Measurements from ENCODE around the gene GCG.

Gene GCG

DNA sequence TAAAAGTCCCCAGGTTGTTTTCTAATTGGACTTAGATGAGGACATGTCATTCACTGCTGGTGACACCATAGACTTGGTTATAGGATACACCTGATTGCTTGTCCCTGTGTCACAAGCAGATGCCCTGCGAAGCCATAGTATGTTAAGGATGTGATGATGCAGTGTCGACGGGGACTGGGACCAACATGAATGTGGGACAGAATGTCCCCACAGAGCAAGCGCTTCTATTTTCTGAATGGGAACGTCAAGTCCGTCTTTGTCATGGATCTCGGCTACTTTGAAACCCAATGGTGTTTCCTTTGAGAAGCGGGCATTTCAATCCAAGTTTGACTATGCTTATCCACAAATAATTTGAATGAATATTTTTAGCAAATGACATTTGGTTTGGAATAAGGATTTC lies 2.1 kb downstream of the GCG start:
- no peak for DNase-seq (ENCODE audit: low read depth in 2 of 2)

DNA sequence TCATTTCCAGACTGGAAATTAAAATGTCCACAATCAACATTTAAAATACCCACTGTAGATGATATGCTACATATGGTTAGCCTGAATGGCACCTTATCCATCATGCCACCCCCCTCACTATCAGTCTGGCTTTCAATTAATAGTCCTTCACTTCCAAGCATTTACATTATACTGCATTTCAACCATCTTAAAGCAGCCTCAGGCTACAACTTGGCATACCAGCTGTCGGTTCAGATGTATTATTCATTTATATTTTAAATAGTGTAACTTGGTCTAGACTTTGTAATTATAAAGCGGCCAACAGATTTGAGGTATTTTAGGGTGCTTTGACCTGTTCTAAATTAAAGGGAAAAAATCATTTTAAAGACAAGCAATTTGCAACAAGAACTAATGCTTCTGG lies 2.6 kb downstream of the GCG start:
- no peak for DNase-seq (ENCODE audit: low read depth in 2 of 2)

DNA sequence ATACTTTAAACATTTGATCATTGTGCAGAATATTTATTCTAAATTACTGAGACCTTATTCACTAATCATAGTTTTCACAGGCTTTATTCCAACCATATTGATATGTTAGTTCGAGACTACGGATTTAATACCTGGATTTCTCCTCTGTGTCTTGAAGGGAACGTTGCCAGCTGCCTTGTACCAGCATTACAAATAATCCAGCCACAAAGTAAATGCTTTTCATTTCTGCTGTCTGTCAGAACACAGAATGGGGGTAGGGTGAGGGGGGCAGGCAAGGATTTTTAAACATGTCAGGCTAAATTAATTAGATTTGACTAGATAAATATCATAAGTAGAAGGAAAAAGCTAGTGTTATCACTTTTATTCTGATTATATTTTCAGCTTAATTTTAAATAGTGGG lies 3.1 kb downstream of the GCG start:
- no peak for DNase-seq (ENCODE audit: low read depth in 2 of 2)

DNA sequence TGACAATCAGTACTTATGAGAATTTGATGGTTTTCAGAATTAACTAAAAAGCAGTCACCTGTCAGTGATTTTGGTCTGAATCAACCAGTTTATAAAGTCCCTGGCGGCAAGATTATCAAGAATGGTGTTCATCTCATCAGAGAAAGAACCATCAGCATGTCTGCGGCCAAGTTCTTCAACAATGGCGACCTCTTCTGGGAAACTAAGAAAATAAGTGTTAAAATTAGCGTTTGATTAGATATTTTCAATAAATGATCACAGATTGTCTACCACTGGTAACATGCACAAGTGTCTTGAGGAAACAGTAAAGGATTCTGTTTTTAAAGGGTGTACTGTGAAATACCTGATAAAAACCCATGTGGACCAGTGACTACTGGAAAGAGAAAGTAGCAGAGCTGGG lies 8.1 kb downstream of the GCG start:
- no peak for DNase-seq (ENCODE audit: low read depth in 2 of 2)

DNA sequence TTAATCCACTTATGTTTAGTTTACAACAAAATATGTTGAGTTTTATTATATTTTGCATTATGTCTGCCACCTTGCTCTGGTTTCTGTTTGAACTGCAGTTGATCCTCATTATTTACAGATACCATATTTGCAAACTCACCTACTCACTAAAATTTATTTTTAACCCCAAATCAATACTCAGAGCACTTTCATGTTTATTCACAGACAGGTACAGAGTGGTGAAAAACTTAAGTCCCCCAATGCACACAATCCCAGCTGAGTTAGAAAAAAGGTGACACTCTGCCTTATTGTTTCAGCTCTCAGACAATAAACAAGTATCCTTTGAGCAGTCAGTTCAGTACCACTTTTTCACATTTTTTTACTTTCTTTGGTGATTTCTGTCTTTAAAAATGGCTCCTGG lies 13.7 kb downstream of the GCG start:
- no peak for DNase-seq (ENCODE audit: low read depth in 2 of 2)

DNA sequence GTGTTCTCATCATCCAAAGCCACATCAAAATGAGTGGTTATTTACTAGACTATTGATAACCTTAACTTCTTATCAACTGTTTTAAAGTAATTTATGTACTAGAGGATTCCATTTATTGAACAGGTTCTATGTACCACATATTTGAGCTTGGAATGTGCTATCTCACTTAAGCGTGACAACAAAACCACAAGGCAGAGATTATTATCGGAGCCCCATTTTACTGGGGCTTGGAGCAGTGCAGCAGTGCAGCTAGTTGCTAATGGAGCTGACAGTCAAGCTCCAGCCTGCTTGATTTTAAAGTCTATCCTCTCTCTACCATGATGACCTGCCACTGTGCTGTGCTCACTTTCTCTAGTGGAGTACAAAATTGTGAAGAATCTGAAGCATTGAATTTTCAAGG lies 24.6 kb downstream of the GCG start:
- no peak for DNase-seq (ENCODE audit: low read depth in 2 of 2)

DNA sequence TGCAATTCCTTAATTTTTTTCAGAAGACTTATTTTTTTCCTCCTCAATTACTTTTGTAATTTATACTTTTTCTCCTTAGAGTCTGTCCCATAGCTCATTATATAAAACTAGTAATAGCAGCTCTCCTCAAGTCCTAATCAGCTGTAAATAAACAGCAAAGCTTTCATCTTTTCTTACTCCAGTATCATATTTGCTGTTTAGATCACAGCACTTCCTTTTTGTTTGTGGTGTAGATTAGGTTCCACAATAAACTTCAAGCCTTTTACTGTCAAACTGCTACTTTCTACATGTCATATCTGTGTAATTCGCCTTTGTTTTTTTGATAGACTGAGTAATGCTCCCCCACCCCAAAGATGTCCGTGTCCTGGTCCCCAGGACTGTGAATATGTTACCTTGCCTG lies 25.5 kb downstream of the GCG start:
- DNase-seq (ENCODE audit: low read depth in 2 of 2) = no peak

DNA sequence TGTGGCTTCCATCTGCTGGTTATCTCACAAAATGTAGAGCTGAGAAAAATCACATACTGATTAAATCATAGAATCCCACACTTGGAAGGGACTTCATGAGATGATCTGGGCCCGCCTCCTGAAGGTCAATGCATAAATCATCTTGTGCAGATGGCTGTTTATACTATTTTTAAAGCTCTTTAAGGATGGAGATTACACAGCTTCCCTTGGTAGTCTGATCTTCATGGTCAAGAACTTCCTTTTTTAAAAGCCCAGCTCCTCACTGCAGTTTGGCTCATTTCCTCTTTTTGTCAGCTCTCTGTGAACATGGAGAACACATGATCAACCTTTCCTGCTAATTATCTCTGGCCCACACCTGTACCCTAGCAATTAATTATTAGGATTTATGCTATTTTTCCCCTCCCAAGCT lies 25.9 kb downstream of the GCG start:
- DNase-seq (ENCODE audit: low read depth in 2 of 2) = no peak

DNA sequence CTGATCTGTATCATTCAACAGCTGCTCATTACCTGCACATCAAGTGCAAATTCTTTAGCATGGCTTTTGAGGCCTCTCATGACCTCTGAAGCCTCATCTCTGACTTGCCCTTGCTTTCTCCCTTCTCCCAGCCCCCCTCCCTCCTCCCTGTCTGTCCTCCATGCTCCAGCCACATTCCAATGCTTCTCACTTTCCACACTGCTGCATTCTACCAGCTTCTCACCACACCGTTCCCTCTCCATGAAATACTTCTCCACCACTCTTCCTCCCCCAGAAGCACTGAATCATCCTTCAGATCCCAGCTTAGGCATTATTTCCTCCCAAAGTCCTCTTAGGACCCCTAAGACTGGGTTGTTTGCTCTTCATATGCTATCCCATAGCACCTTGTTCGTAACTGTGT lies 26.9 kb downstream of the GCG start:
- no peak for DNase-seq (ENCODE audit: low read depth in 2 of 2)

DNA sequence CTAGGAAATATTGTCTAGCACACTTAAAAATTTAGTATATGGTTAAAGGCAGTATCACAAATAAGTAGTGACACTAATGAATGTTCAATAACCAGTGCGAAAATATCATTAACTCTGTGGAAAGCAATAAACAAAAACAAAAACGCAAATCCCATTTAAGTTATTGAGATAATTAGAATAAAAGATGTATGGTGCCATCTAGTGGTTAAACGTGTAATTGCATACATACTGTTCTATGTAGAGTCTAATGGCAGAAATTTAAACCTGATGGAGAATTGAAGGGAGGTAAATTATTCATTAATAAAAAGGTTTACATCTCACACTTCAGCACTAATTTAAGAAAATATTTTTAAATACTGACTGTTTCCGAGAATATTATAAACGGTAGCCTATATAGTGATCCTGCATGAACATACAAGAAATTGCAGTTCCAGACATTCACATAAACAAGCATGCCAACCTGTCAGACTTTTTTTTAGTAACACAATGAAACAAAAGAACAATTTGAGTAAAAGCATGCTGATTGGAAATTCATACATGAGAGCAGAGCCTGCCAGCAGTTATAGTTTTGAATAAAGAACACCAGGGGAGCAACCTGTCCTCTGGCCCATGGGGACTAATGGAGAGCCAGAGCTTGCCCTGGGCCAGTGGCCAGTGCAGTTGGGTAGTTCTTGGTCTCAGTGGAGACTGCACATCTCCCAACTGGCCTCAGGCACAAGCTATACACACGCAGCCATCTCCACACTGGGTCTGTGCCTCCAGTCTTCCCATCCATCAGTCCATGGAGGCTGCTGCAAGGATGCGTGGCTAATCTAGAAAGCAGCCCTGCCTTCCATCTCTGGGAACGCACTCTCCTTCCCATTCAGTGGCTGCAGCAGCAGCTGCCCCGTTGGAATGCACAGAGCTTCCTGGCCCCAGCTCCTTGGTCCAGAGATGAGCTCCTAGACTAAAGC lies 28.0 kb downstream of the GCG start:
- DNase-seq (ENCODE audit: low read depth in 2 of 2) = no peak

DNA sequence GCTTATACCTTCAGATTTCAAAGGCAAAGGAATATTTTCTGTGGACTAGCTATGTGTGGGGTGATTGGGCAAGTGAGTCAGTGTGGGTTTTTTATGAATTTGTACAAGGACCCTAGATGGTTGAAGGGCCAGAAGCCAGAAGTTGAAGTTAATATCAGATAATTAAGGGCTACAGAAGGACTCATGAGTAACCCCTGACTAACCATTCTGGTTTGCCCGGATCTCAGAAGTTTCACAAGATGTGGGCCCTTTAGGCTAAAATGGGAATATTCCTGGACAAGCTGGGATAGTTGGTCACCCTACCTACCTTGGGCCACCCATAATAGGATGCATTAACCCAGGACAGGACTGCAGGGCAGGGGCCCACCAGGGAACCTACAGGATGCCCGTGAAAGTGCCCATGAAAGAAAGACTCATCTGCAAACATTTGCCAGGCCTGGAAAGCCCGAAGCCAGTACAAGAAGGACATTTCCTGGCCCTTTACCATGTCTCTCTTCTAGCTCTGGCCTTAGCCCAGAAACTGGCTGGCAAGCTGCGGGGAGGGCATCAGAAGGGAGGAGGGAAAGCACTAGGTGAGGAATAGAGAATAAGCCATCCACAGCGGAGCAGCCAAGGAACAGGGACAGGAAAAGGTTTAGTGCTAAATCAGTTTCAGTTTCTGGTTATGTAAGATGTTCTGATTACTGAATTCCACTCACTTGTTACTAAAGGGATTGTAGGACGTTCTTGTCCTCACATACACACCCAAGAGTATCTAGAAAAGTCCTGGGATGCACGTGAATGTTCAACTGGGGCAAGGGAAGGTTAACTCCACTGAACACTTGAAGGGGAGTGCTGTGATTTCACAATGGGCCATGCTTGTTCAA lies 33.6 kb downstream of the GCG start:
- DNase-seq (ENCODE audit: low read depth in 2 of 2) = no peak

DNA sequence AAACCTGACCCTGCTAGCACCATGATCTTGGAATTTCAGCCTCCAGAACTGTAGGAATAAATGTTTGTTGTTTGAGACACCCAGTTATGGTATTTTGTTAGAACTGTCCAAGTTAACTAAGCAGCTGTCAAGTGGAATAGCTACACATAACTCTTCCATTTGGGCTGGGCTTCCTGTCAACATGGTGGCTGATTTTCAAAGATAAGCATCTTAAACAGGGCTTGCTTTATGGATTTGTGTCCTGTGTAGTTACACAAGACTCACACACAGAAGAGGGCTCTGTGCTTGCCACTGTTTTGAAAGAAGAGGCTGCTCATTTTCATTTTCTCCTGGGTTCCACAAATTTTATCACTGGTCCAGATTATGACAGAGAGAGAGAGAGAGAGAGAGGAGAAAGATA lies 35.7 kb downstream of the GCG start:
- DNase-seq (ENCODE audit: low read depth in 2 of 2) = no peak

DNA sequence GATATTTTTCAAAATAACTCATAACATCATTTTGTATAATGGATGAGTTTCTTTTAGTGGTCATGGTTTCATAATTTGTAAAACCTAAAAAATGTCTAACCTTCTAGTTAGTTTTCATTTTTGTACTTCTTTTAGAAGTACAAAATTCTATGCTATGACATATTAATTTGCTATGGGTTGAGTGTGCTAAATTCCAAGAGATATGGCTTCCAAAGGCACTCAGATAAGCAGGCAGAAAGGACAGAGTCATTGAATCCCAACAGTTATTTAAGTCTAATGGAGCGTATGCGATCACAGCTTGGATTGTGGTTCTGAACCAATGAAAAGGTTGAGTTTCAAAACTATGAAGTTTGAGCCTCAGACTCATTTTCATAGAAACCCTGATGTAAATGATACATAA lies 37.0 kb downstream of the GCG start:
- DNase-seq (ENCODE audit: low read depth in 2 of 2) = no peak

DNA sequence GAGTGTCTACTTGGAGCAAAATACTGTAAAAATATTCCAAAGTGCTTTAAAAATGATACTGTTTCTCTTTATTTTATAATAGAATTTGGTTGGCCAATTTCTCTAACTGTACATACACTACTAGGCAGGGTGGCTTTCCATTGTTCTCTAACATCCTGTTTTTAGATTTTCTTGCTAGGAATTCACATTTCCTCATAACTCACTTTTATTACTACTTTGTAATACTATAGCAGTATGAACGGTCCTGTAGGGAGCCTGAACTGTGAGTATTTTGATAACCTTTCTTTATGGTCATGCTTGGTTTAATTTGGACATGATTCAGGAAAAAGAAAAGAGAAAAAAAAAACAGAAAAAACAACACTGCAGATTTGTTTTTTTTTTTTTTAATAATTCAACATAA lies 37.8 kb downstream of the GCG start:
- no peak for DNase-seq (ENCODE audit: low read depth in 2 of 2)

DNA sequence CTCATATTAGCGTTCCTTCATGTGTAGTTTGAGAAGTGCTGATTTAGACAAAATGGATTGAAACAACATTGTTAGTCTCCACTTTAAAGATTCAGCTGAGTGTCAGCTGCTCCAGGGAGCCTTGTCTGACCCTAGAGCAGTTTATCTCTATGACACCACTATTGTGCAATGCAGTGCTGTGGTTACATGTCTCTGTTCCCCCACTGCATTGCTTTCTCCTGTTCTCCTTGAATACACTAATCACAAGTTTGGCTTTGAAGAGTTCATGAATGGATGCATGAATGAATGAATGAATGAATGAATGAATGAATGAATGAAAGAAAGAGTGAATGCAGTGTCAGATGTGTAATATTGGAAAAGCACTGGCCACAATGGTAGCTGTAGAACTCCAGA lies 38.3 kb downstream of the GCG start:
- DNase-seq (ENCODE audit: low read depth in 2 of 2) = no peak

DNA sequence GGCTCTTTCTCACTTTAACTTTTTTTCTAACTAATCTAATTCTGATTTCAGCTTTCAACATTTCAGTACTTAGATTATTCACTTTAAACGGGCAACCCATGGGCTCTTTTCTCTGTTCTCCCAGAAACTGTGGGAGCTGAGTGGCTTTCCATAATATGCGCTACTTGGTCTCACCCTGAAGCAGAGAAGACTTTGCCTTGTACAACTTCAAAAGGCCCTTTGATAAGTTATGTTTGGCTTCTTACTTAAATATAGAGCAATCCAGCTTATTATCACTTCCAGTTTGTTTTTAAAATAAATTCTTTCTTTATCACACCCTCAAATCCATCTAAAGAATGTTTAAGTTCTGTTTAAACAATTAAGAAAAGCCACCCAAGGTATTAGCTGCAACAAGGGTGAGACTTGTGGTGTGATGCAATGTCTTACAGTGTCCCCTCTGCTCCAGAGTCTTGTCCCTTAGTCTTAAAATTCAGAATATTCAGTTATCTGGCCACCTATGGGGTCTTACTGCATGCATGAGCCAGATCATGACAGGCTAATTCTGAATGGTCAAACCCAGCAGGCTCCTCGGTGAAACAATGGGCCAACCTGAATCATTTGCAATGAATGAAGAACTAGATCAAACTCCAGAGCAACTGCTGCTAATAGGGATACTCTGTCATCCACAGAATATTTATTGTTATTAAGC lies 38.8 kb downstream of the GCG start:
- no peak for DNase-seq (ENCODE audit: low read depth in 2 of 2)

DNA sequence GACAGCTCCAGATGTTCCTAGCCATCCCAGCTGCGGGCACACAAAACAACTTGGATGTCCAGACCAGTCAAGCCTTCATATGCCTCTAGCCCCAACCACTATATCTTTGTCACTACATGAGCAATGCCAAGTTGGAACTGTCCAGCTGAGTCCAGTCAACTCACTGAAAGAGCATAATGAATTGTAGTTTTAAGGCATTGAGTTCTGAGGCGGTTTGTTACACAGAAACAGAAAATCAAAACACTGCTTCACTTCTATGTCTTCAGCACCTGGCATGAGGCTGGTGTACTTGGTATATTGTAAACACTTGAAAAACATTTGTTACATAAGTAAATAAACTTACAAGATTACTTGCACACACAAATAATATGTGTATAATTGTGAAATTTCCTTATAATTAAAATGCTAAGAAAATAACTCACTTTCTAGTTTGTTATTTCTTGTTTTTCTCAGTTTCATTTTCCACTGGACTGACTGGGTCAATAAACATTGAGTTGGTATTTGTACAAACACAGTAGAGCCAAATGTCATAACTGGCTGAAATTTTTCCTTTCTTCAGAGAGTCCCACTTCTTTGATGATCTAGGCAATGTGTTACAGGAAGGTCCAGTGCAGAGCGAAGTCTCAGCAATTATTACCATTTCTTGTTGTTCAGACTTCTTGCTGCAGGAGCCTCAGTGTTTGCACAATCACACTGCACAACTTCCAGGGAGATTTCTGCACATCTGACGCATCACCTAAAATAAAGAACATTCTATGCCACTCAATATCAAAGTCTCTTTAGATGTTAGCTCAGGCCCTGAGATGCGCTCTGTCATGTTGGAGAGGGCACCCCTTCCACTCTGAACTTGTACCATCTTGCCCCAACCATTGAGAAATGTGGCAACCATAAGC lies 39.8 kb downstream of the GCG start:
- no peak for DNase-seq (ENCODE audit: low read depth in 2 of 2)

DNA sequence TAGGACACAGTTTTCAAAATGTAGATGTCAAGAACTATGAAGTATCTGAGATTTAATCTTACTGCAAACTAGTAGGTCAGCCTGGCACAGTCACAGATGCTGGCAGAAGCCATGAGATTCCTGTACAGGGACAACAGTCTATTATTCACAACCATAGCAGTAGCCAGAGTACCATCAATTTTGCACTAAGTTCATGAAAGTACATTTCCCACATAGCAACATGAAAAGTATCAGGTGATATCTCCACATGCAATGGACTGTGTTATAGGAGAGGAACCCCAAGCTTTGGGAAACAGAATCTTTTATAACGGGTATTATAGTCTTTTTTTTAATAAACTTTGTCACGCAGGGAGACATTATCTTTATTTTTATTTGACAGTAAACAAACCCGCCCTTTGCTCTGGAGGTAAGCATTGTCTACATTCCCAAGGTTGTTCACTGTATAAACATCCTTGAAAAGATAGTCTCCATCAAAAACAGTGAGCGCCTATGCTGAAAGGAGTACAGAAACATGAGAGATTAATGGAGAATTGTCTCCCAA lies 44.6 kb downstream of the GCG start:
- no peak for DNase-seq (ENCODE audit: low read depth in 2 of 2)

DNA sequence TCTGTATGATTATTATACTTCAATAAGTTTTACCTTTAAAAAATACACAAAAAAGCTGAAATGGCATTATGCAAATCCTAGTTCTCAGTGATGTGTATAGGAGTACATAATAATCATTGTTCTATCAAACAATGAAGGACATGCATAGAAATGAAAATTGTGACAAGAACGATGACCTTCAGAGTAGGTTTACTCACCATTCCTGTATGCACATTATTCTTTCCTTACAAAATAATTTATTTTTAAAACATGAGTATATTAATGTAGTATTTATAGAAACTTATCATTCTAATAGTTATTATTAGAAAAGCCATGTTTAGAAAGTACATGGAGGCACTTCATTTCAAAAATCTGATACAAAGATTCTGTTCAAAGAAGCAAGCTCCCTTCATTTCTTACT lies 45.3 kb downstream of the GCG start:
- DNase-seq (ENCODE audit: low read depth in 2 of 2) = no peak

DNA sequence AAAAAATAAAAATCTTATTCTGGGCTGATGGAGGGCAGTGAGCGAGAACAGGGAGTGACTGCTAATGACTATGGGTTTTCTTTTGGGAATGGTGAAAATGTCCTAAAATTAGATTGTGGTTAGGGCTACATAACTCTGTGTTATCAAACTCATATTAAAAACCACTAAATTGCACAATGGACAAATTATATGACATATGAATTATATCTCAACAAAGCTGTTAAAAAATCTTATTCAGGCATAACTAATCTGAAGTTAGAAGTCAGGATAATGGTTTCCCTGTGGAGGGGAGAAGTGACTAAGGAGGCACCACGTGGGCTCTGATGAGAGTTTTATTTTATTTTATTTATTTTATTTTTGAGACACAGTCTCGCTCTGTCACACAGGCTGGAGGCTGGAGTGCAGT lies 45.9 kb downstream of the GCG start:
- no peak for DNase-seq (ENCODE audit: low read depth in 2 of 2)

DNA sequence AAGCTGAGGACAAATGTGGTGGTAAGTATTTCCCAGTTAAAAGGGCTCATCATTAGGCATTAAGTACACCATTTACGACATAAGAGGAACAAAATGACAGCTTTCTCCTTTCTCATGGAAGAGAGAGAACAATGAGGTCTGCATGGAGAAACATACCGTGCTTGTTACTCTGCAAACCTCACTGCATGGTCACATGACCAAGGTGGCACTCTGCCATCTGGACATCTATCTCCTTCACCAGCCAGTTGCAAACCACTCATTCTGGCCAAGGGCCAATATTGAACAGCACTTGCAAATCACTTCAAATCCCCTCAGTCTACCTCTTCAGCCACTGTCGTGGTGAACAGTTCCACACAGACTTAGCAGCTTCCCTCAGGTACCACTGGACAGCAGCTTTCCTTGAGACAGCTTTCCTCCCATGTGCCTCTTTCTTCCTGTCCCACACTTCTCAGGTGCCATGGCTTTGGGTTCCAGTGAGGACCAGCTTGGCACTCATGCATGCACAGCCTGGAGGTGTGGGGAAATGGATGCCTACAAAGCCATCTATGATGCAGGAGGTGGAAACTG lies 48.5 kb downstream of the GCG start:
- no peak for DNase-seq (ENCODE audit: low read depth in 2 of 2)

Data from stimulated activated CD8-positive, alpha-beta memory T cell treated with anti-CD3 and anti-CD28 coated beads, Interleukin-7, amount 100 ng/mL, for 1 hour (primary cell).